HEK293 (cell line): Measurements from ENCODE around the gene TANC1.

Experiments used
- BCL11B ChIP-seq: fragments of 450-650 bp; formaldehyde crosslinking; IDR thresholded peaks from 2 replicates; pipeline ENCODE4 v1.5.1; 2016; ENCODE audit warnings: low read depth, missing biosample characterization, missing genetic modification characterization
- CTCF ChIP-seq: fragments of 450-650 bp; formaldehyde crosslinking; IDR thresholded peaks from 2 replicates; pipeline ENCODE4 v1.5.1; 2016; ENCODE audit warnings: missing biosample characterization, missing genetic modification characterization
- ELK4 ChIP-seq: IDR thresholded peaks from 2 replicates; pipeline ENCODE4 v1.6.1; 2011; ENCODE audit warnings: mild to moderate bottlenecking, low read depth, low read length, borderline replicate concordance
- MEIS1 ChIP-seq: sonication (generic); formaldehyde crosslinking; IDR thresholded peaks from 2 replicates; pipeline ENCODE4 v1.8.1; 2022; ENCODE audit warnings: missing genetic modification reagents, mild to moderate bottlenecking, borderline replicate concordance
- PBX3 ChIP-seq: sonication (generic); formaldehyde crosslinking; IDR thresholded peaks from 2 replicates; pipeline ENCODE4 v1.8.1; 2022; ENCODE audit warnings: mild to moderate bottlenecking, moderate library complexity, missing genetic modification reagents
- PRDM4 ChIP-seq: fragments of 450-650 bp; formaldehyde crosslinking; IDR thresholded peaks from 2 replicates; pipeline ENCODE4 v1.5.1; 2017; ENCODE audit warnings: missing biosample characterization, missing genetic modification characterization
- REPIN1 ChIP-seq: fragments of 450-650 bp; formaldehyde crosslinking; IDR thresholded peaks from 2 replicates; pipeline ENCODE4 v1.5.1; 2017; ENCODE audit warnings: missing biosample characterization, missing genetic modification characterization, low read depth
- ZBTB20 ChIP-seq: fragments of 450-650 bp; formaldehyde crosslinking; IDR thresholded peaks from 2 replicates; pipeline ENCODE4 v1.5.1; 2016; ENCODE audit warnings: missing biosample characterization, missing genetic modification characterization
- ZIC2 ChIP-seq: fragments of 450-650 bp; formaldehyde crosslinking; IDR thresholded peaks from 2 replicates; pipeline ENCODE4 v1.5.1; 2016; ENCODE audit warnings: missing biosample characterization, missing genetic modification characterization
- ZNF121 ChIP-seq: fragments of 450-650 bp; formaldehyde crosslinking; IDR thresholded peaks from 2 replicates; pipeline ENCODE4 v1.5.1; 2016; ENCODE audit warnings: missing biosample characterization, missing genetic modification characterization
- ZNF274 ChIP-seq, 2 experiments: fragments of 200-500 bp in 1 of 2; fragments of 450-650 bp in 1 of 2; sonication (Bioruptor generic) in 1 of 2; formaldehyde crosslinking in 1 of 2; IDR thresholded peaks; 2 replicates each; pipeline versions ENCODE4 v1.5.1 to v1.6.1; 2014 to 2016; ENCODE audit warnings: borderline replicate concordance in 1 of 2, inconsistent platforms in 1 of 2, low read length in 1 of 2, missing biosample characterization in 1 of 2, missing genetic modification characterization in 1 of 2
- ZNF398 ChIP-seq: fragments of 450-650 bp; formaldehyde crosslinking; IDR thresholded peaks from 2 replicates; pipeline ENCODE4 v1.5.1; 2017; ENCODE audit warnings: missing biosample characterization, missing genetic modification characterization
- ZNF488 ChIP-seq: fragments of 450-650 bp; formaldehyde crosslinking; IDR thresholded peaks from 2 replicates; pipeline ENCODE4 v1.5.1; 2016; ENCODE audit warnings: missing biosample characterization, missing genetic modification characterization
- ZNF585B ChIP-seq: fragments of 450-650 bp; formaldehyde crosslinking; IDR thresholded peaks from 2 replicates; pipeline ENCODE4 v1.5.1; 2016; ENCODE audit warnings: missing biosample characterization, missing genetic modification characterization

GRCh38 chr2:159249990-159250715, 281.7 kb downstream of the TANC1 start:
- TF ChIP-seq ELK4: no peak
- no peak for TF ChIP-seq ZIC2 (tag by site-specific recombination)
- no peak for TF ChIP-seq ZNF488 (tag by site-specific recombination)
- TF ChIP-seq CTCF (tag by site-specific recombination): no peak
- TF ChIP-seq MEIS1 (CRISPR knock-in tag): no peak
- TF ChIP-seq BCL11B (tag by site-specific recombination): no peak
- TF ChIP-seq PRDM4 (tag by site-specific recombination): no peak
- no peak for TF ChIP-seq ZNF398
- TF ChIP-seq ZBTB20 (tag by site-specific recombination): no peak
- no peak for TF ChIP-seq ZNF274 (IDR thresholded peaks at IDR 0.05; ENCODE audit: low read length)
- no peak for TF ChIP-seq ZNF274 (tag by site-specific recombination; IDR thresholded peaks at IDR 0.05; ENCODE audit: borderline replicate concordance)
- no peak for TF ChIP-seq PBX3 (CRISPR knock-in tag)
- TF ChIP-seq ZNF121 (tag by site-specific recombination): no peak
- no peak for TF ChIP-seq ZNF585B (tag by site-specific recombination)
- no peak for TF ChIP-seq REPIN1 (tag by site-specific recombination)
